Aorta (tissue), 5 donors: ENCODE results near the gene SPAG4. TPM values are rescaled to one million over a fixed set of nuclear protein-coding genes. Genes with fewer than 3 reads are reported as not detected.

Source experiments
- ATAC-seq: fragments of 200-7000 bp; cut with Tn5 transposase; one replicate; pipeline ENCODE4 v1.9.1; 2022; ENCODE audit warnings: moderate library complexity; ENCODE audit not compliant: low FRiP score
- DNase-seq, 2 donors: peaks; one replicate each; pipeline ENCODE4 v3.0.0-alpha.2; 2020
- H3K27ac ChIP-seq, 2 donors: one replicate each; pipeline ENCODE4 v1.5.1; 2013; ENCODE audit warnings: low read length in 2 of 2, mild to moderate bottlenecking in 2 of 2, moderate library complexity in 2 of 2, control low read depth in 1 of 2, inconsistent platforms in 1 of 2, low read depth in 1 of 2
- H3K27me3 ChIP-seq, 2 donors: one replicate each; pipeline ENCODE4 v1.6.1; 2013; ENCODE audit warnings: control low read depth in 1 of 2, low read length in 1 of 2, mild to moderate bottlenecking in 1 of 2, moderate library complexity in 1 of 2; ENCODE audit not compliant: insufficient read depth in 2 of 2, control insufficient read depth in 1 of 2
- H3K36me3 ChIP-seq, 2 donors: one replicate each; pipeline ENCODE4 v1.6.1; 2013; ENCODE audit warnings: control low read depth in 1 of 2, low read length in 1 of 2, mild to moderate bottlenecking in 1 of 2; ENCODE audit not compliant: insufficient read depth in 2 of 2, control insufficient read depth in 1 of 2
- H3K4me1 ChIP-seq, 2 donors: one replicate each; pipeline ENCODE4 v1.6.1; 2013; ENCODE audit warnings: low read length in 2 of 2, control low read depth in 1 of 2, mild to moderate bottlenecking in 1 of 2, moderate library complexity in 1 of 2; ENCODE audit not compliant: insufficient read depth in 2 of 2, control insufficient read depth in 1 of 2
- H3K4me3 ChIP-seq, 2 donors: one replicate each; pipeline ENCODE4 v1.5.1; 2013; ENCODE audit warnings: low read length in 2 of 2, control low read depth in 1 of 2, mild to moderate bottlenecking in 1 of 2
- H3K9me3 ChIP-seq: one replicate; pipeline ENCODE4 v1.6.1; 2013; ENCODE audit warnings: mild to moderate bottlenecking, low read length; ENCODE audit not compliant: control insufficient read depth
- WGBS, 2 donors: extraction: QIAGEN DNeasy Blood & Tissue Kit; methylation state at CpG; one replicate each; pipeline ENCODE4 v1.1.7; 2013; 5-methylcytosine and 5-hydroxymethylcytosine counted together
- intact Hi-C, 2 donors: fragments of 100-400 bp; cut with DNase I; formaldehyde crosslinking; loops; one replicate each; pipeline versions ENCODE4 v1.14.2 to v1.15.0; 2022
- polyA plus RNA-seq, 2 donors: library from polyadenylated mRNA; stranded (reverse); fragments of 200-250 nt; gene quantifications; one replicate each; pipeline ENCODE4 v1.2.3, GENCODE V29; 2013
- total RNA-seq, 2 donors: library from RNA; stranded (reverse); fragmentation: NEBNext Ultra II Directional; extraction: Animal tissue kit (Norgen Biotek cat#: 25700); gene quantifications; one replicate each; pipeline ENCODE4 v1.2.1, GENCODE V29; 2021
- donor health status: healthy with polysubstance abuse.
- donor health status: Bipolar disorder and iron deficiency.
- donor health status: DM: no; HTN: no; CAD: no.
- donor health status: DM: no; HTN: no; CAD: no.
- donor health status: DM: yes; HTN: yes; CAD: no.

The SPAG4 gene
- total and polyA plus RNA-seq, 4 donors: 3.3 to 6.0 (median 3.6) TPM

GRCh38 chr20:35597186-35597585 lies 18.4 kb upstream of the SPAG4 start:
- Histone ChIP-seq H3K27me3 (no peaks in the 10 kb centered on the region), H3K27ac (no peak overlapping the region), H3K4me1 (no peaks in the 10 kb centered on the region), H3K36me3 (no peaks in the 10 kb centered on the region), H3K9me3 (no peaks in the 10 kb centered on the region), H3K4me3 (no peak overlapping the region)
- intact Hi-C loops: no loop called here
- DNase-seq: peak in 1 of 2 donors; percentile 8
- 89 to 93% methylated on average over 2 of the region's 2 CpGs for WGBS, 2 donors
- ATAC-seq: no peak

- no peak for ATAC-seq
- intact Hi-C loops: no loop called here
- no peak overlapping the region for H3K4me3 ChIP-seq
- H3K27me3 ChIP-seq: no peaks in the 10 kb centered on the region
- no peak overlapping the region for H3K27ac ChIP-seq
- no peaks in the 10 kb centered on the region for H3K4me1 ChIP-seq
- H3K9me3 ChIP-seq: no peaks in the 10 kb centered on the region
- no peaks in the 10 kb centered on the region for H3K36me3 ChIP-seq
- 73 to 75% methylated on average over 7 of the region's 7 CpGs for WGBS, 2 donors
- peak in 1 of 2 donors; percentile 13 for DNase-seq
These were observed 17.2 kb upstream of the SPAG4 start for GRCh38 chr20:35598476-35598875.

- ATAC-seq: no peak
- intact Hi-C loops: no loop called here
- H3K9me3 ChIP-seq: no peaks in the 10 kb centered on the region
- 84 to 86% methylated on average over 22 of the region's 22 CpGs for WGBS, 2 donors
- no peak overlapping the region for H3K27ac ChIP-seq
- H3K27me3 ChIP-seq: no peaks in the 10 kb centered on the region
- H3K4me1 ChIP-seq: no peaks in the 10 kb centered on the region
- peak in 1 of 2 donors; percentile 44 for DNase-seq
- H3K4me3 ChIP-seq: no peak overlapping the region
- H3K36me3 ChIP-seq: no peaks in the 10 kb centered on the region
These were observed 16.5 kb upstream of the SPAG4 start for GRCh38 chr20:35598899-35599775.

- H3K36me3 ChIP-seq: no peaks in the 10 kb centered on the region
- intact Hi-C loops: loop anchor here in 1 of 2 donors (5.0 kb wide), 1 partner anchor 137 kb away; no protein-coding TSS in a partner anchor
- H3K4me1 ChIP-seq: no peaks in the 10 kb centered on the region
- no peaks in the 10 kb centered on the region for H3K9me3 ChIP-seq
- H3K4me3 ChIP-seq: no peak overlapping the region
- peak in 1 of 2 donors; percentile 76 for DNase-seq
- no peak for ATAC-seq
- WGBS, 2 donors: 93 to 94% methylated on average over 9 of the region's 9 CpGs
- H3K27me3 ChIP-seq: no peaks in the 10 kb centered on the region
- H3K27ac ChIP-seq: no peak overlapping the region
These were observed 15.9 kb upstream of the SPAG4 start for GRCh38 chr20:35599776-35600120.

GRCh38 chr20:35600176-35600992 lies 15.2 kb upstream of the SPAG4 start:
- ATAC-seq (no peak), DNase-seq (peak in 1 of 2 donors; percentile 77)
- 23 to 24% methylated on average over 33 to 34 of the region's 34 CpGs for WGBS, 2 donors
- Histone ChIP-seq H3K27me3 (no peaks in the 10 kb centered on the region), H3K4me3 (no peak overlapping the region), H3K27ac (no peak overlapping the region), H3K36me3 (no peaks in the 10 kb centered on the region), H3K9me3 (no peaks in the 10 kb centered on the region), H3K4me1 (no peaks in the 10 kb centered on the region)
- intact Hi-C loops: loop anchor here in 1 of 2 donors (5.0 kb wide), 1 partner anchor 138 kb away; no protein-coding TSS in a partner anchor

GRCh38 chr20:35600993-35601973 lies 14.3 kb upstream of the SPAG4 start:
- H3K4me1 ChIP-seq: no peaks in the 10 kb centered on the region
- intact Hi-C loops: loop anchor here in 1 of 2 donors (5.0 kb wide), 1 partner anchor 139 kb away; no protein-coding TSS in a partner anchor
- H3K4me3 ChIP-seq: peak overlapping the region in 1 of 2 donors; percentile 35
- 1% methylated on average over 86 to 103 of the region's 103 CpGs for WGBS, 2 donors
- no peaks in the 10 kb centered on the region for H3K36me3 ChIP-seq
- no peaks in the 10 kb centered on the region for H3K27me3 ChIP-seq
- no peak overlapping the region for H3K27ac ChIP-seq
- ATAC-seq (peak; percentile 89), DNase-seq (peak; percentile 87 to 92)
- no peaks in the 10 kb centered on the region for H3K9me3 ChIP-seq

GRCh38 chr20:35601990-35602389 lies 13.6 kb upstream of the SPAG4 start:
- ATAC-seq (no peak), DNase-seq (peak in 1 of 2 donors; percentile 73)
- H3K4me3 ChIP-seq: peak overlapping the region in 1 of 2 donors; percentile 35
- intact Hi-C loops: loop anchor here in 1 of 2 donors (5.0 kb wide), 1 partner anchor 140 kb away; no protein-coding TSS in a partner anchor
- WGBS, 2 donors: 23 to 26% methylated on average over 27 to 30 of the region's 30 CpGs
- H3K27me3 ChIP-seq: no peaks in the 10 kb centered on the region
- H3K27ac ChIP-seq: no peak overlapping the region
- H3K9me3 ChIP-seq: no peaks in the 10 kb centered on the region
- H3K4me1 ChIP-seq: no peaks in the 10 kb centered on the region
- no peaks in the 10 kb centered on the region for H3K36me3 ChIP-seq
